SK-N-SH (cell line): ENCODE data around the gene USP36. TPM values are rescaled to one million over a fixed set of nuclear protein-coding genes. Genes with fewer than 3 reads are reported as not detected.

ENCODE experiments used
- CTCF ChIA-PET: fragments of 300-600, 350-600 bp; formaldehyde crosslinking; extraction: SDS; loops from one replicate; lab custom pipeline; 2021; lab: Yijun Ruan, JAX
- POLR2A ChIA-PET: fragments of 350-600 bp; sonication (Branson Sonifier 250); formaldehyde crosslinking; extraction: SDS; loops from one replicate; lab custom pipeline; 2020; ENCODE audit warnings: antibody characterized with exemption, inconsistent platforms; lab: Yijun Ruan, JAX
- DNase-seq: peaks from one replicate; pipeline ENCODE4 v3.0.0; 2012
- H2AFZ ChIP-seq: fragments of 200-600 bp; sonication (generic); 2 replicates; pipeline ENCODE4 v1.8.1; 2016; ENCODE audit warnings: antibody characterized with exemption, mild to moderate bottlenecking, low read depth
- H3F3A ChIP-seq: fragments of 200-600 bp; sonication (generic); replicated peaks from 2 replicates; pipeline ENCODE3; 2016; ENCODE audit warnings: antibody characterized with exemption, mild to moderate bottlenecking; ENCODE audit not compliant: insufficient read depth
- H3K27ac ChIP-seq, 2 experiments: fragments of 200-500 bp in 1 of 2; fragments of 200-600 bp in 1 of 2; sonication (Bioruptor generic) in 1 of 2; sonication (generic), shearing (Covaris generic) in 1 of 2; 2 replicates each; pipeline versions ENCODE4 v1.5.1 to v1.6.1; 2014 to 2016; ENCODE audit warnings: low read depth in 2 of 2, inconsistent platforms in 1 of 2, low read length in 1 of 2, mild to moderate bottlenecking in 1 of 2, mixed read lengths in 1 of 2
- H3K27me3 ChIP-seq: fragments of 200-600 bp; sonication (generic), shearing (Covaris generic); 2 replicates; pipeline ENCODE4 v1.6.1; 2016; ENCODE audit warnings: mixed run types; ENCODE audit not compliant: insufficient read depth
- H3K36me3 ChIP-seq, 2 experiments: fragments of 200-500 bp in 1 of 2; fragments of 200-600 bp in 1 of 2; sonication (Bioruptor generic) in 1 of 2; sonication (generic) in 1 of 2; replicated peaks in 1 of 2; 2 replicates each; pipeline versions ENCODE3 to v1.5.1; 2014 to 2016; ENCODE audit warnings: low read length in 1 of 2, mild to moderate bottlenecking in 1 of 2; ENCODE audit not compliant: insufficient read depth in 2 of 2, control insufficient read depth in 1 of 2
- H3K4me1 ChIP-seq, 2 experiments: fragments of 200-500 bp in 1 of 2; fragments of 200-600 bp in 1 of 2; sonication (Bioruptor generic) in 1 of 2; sonication (generic), shearing (Covaris generic) in 1 of 2; 2 replicates each; pipeline versions ENCODE4 v1.5.1 to v1.6.1; 2014 to 2016; ENCODE audit warnings: low read depth in 1 of 2, low read length in 1 of 2, mixed run types in 1 of 2; ENCODE audit not compliant: insufficient read depth in 2 of 2, control insufficient read depth in 1 of 2
- H3K4me2 ChIP-seq: fragments of 200-600 bp; sonication (generic), shearing (Covaris generic); 2 replicates; pipeline ENCODE4 v1.6.1; 2017; ENCODE audit warnings: mixed run types
- H3K4me3 ChIP-seq, 2 experiments: fragments of 200-500 bp in 1 of 2; fragments of 200-600 bp in 1 of 2; sonication (Bioruptor generic) in 1 of 2; sonication (generic), shearing (Covaris generic) in 1 of 2; 2 replicates each; pipeline versions ENCODE4 v1.5.1 to v1.8.1; 2014 to 2016; ENCODE audit warnings: low read depth in 2 of 2, inconsistent platforms in 1 of 2, low read length in 1 of 2, mild to moderate bottlenecking in 1 of 2, mixed read lengths in 1 of 2, moderate library complexity in 1 of 2
- H3K79me2 ChIP-seq: fragments of 200-600 bp; sonication (generic); 2 replicates; pipeline ENCODE4 v1.8.1; 2017; ENCODE audit warnings: mild to moderate bottlenecking; ENCODE audit not compliant: insufficient read depth
- H3K9ac ChIP-seq: fragments of 200-600 bp; sonication (generic); 2 replicates; pipeline ENCODE4 v1.6.1; 2017; ENCODE audit warnings: mixed run types
- H3K9me2 ChIP-seq: fragments of 200-600 bp; sonication (generic); 2 replicates; pipeline ENCODE4 v1.6.1; 2017; ENCODE audit warnings: mixed run types
- H3K9me3 ChIP-seq: fragments of 200-600 bp; sonication (generic); 2 replicates; pipeline ENCODE4 v1.6.1; 2017; ENCODE audit warnings: mixed run types, mild to moderate bottlenecking, moderate library complexity
- H4K20me1 ChIP-seq: fragments of 200-600 bp; sonication (generic); 2 replicates; pipeline ENCODE4 v1.6.1; 2017; ENCODE audit warnings: mild to moderate bottlenecking, mixed run types; ENCODE audit not compliant: insufficient read depth
- CHD2 ChIP-seq: fragments of 150-350 bp; IDR thresholded peaks from 2 replicates; pipeline ENCODE4 v1.6.1; 2018; ENCODE audit warnings: low read length; ENCODE audit not compliant: partially characterized antibody
- FOXM1 ChIP-seq: IDR thresholded peaks from 2 replicates; pipeline ENCODE4 v1.4.0; 2012; ENCODE audit warnings: low read depth, mild to moderate bottlenecking
- GATA2 ChIP-seq: sonication (generic); formaldehyde crosslinking; IDR thresholded peaks from 2 replicates; pipeline ENCODE4 v1.5.0; 2020; ENCODE audit warnings: mild to moderate bottlenecking, missing genetic modification reagents
- MEF2A ChIP-seq: IDR thresholded peaks from 2 replicates; pipeline ENCODE4 v1.4.0; 2012; ENCODE audit warnings: low read depth, borderline replicate concordance
- SIN3A ChIP-seq: IDR thresholded peaks from 2 replicates; pipeline ENCODE4 v1.6.1; 2012; ENCODE audit warnings: low read depth, mild to moderate bottlenecking, low read length, moderate library complexity, borderline replicate concordance
- YY1 ChIP-seq: IDR thresholded peaks from 2 replicates; pipeline ENCODE4 v1.4.0; 2012; ENCODE audit warnings: low read depth, mild to moderate bottlenecking
- WGBS: methylation state at CpG from one replicate; pipeline ENCODE4 v1.1.6; 2017; ENCODE audit warnings: low lambda C conversion rate; 5-methylcytosine and 5-hydroxymethylcytosine counted together
- polyA plus RNA-seq, 3 experiments: library from polyadenylated mRNA; depleted of rRNA; stranded (reverse); fragments of >200 nt; gene quantifications; 2 replicates each; pipeline ENCODE4 v1.2.3, GENCODE V29; 2012
- TF ChIP-seq, protein P1 (sequence below): fragments of 150-350 bp; IDR thresholded peaks from 2 replicates; pipeline ENCODE4 v1.6.1; 2016; ENCODE audit warnings: mild to moderate bottlenecking, low read depth, low read length
- TF ChIP-seq, protein P2 (sequence below): IDR thresholded peaks from 2 replicates; pipeline ENCODE4; 2012
- TF ChIP-seq, protein P3 (sequence below): IDR thresholded peaks from 2 replicates; pipeline ENCODE4 v1.6.1; 2012; ENCODE audit warnings: mild to moderate bottlenecking, low read depth, low read length, moderate library complexity

The USP36 gene
- polyA plus RNA-seq, 1 of the 3 experiments (the other 2 are of a cell fraction), result 34.6 TPM

DNA sequence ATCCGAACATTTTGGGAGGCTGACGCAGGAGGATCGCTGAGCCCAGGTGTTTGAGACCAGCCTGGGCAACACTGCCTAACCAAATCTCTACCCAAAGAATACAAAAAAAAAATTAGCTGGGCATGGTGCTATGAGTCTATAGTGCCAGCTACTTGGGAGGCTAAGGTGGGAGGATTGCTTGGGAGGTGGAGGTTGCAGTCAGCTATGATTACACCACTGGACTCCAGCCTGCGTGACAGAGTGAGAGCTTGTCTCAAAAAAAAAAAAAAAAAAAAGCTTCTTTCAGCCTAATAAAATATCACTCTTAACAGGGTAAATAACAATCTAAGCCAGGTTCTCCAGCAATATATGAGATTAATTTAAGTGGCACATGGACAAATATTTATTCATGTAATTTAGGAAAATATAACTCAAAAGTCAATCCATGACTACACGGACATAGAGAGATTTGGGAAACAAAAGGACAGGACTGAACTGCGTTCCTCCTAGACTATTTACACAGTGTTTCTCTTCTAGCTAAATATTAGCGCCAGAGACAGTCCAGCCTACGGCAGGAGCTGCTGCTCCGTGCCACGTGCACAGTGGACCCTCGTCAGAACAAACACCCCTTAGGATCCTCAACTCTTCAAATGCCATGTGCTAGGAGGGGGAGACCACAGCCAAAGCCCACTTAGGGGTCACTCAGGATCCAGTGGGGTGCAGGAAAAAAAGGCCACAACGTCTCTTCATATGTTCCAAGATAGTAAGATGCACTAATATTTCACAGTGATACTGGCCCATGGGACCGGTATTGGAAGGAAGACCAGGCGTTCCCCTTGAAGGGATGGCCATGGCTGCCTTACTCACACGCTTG lies 8.7 kb downstream of the USP36 start (continued):
- TF ChIP-seq, protein P1, sequence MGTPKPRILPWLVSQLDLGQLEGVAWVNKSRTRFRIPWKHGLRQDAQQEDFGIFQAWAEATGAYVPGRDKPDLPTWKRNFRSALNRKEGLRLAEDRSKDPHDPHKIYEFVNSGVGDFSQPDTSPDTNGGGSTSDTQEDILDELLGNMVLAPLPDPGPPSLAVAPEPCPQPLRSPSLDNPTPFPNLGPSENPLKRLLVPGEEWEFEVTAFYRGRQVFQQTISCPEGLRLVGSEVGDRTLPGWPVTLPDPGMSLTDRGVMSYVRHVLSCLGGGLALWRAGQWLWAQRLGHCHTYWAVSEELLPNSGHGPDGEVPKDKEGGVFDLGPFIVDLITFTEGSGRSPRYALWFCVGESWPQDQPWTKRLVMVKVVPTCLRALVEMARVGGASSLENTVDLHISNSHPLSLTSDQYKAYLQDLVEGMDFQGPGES, result no peak
- TF ChIP-seq, protein P2, sequence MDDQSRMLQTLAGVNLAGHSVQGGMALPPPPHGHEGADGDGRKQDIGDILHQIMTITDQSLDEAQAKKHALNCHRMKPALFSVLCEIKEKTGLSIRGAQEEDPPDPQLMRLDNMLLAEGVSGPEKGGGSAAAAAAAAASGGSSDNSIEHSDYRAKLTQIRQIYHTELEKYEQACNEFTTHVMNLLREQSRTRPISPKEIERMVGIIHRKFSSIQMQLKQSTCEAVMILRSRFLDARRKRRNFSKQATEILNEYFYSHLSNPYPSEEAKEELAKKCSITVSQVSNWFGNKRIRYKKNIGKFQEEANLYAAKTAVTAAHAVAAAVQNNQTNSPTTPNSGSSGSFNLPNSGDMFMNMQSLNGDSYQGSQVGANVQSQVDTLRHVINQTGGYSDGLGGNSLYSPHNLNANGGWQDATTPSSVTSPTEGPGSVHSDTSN, result no peak
- TF ChIP-seq GATA2 (CRISPR knock-in tag) (no peak), CHD2 (no peak), SIN3A (no peak)
- TF ChIP-seq, all 33 proteins: peak for 0

DNA sequence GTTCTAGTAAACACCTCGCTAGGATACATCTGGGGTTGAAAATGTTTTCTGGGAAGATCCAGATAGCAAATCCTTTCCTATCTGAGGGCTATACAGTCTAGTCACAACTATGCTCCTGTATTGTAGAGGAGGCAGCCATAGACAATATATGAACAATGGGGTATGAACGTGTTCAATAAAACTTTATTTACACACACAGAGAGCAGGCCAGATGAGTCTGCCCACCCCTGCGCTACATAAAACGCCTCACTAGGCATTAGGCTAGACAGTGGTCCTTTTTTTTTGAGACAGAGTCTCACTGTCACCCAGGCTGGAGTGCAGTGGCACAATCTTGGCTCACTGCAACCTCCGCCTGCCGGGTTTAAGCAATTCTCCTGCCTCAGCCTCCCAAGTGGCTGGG lies 11.1 kb downstream of the USP36 start:
- Histone ChIP-seq H3K9ac (no peak overlapping the region), H3K4me1 (no peaks in the 10 kb centered on the region), H3K27me3 (no peaks in the 10 kb centered on the region), H3K9me2 (no peaks in the 10 kb centered on the region), H3F3A (peaks cover 9% of the 10 kb centered on the region), H2AFZ (no peak overlapping the region), H3K79me2 (peaks cover 81% of the 10 kb centered on the region), H3K27ac (no peak overlapping the region), H3K4me3 (no peak overlapping the region), H3K9me3 (no peaks in the 10 kb centered on the region), H3K4me2 (no peak overlapping the region), H4K20me1 (peaks cover 31% of the 10 kb centered on the region), H3K36me3 (peaks cover 70 to 74% of the 10 kb centered on the region in 2 experiments)
- ChIA-PET CTCF (interaction anchor here (1.3 to 2.1 kb wide), 2 partner anchors 30 to 37 kb away, joined by 3 to 4 read pairs; no protein-coding TSS in a partner anchor), POLR2A (no interaction called here)
- WGBS, result 98% methylated on average over 6 of the region's 6 CpGs
- no peak for DNase-seq
- TF ChIP-seq MEF2A (no peak), YY1 (no peak), FOXM1 (no peak)
- TF ChIP-seq, protein P3, sequence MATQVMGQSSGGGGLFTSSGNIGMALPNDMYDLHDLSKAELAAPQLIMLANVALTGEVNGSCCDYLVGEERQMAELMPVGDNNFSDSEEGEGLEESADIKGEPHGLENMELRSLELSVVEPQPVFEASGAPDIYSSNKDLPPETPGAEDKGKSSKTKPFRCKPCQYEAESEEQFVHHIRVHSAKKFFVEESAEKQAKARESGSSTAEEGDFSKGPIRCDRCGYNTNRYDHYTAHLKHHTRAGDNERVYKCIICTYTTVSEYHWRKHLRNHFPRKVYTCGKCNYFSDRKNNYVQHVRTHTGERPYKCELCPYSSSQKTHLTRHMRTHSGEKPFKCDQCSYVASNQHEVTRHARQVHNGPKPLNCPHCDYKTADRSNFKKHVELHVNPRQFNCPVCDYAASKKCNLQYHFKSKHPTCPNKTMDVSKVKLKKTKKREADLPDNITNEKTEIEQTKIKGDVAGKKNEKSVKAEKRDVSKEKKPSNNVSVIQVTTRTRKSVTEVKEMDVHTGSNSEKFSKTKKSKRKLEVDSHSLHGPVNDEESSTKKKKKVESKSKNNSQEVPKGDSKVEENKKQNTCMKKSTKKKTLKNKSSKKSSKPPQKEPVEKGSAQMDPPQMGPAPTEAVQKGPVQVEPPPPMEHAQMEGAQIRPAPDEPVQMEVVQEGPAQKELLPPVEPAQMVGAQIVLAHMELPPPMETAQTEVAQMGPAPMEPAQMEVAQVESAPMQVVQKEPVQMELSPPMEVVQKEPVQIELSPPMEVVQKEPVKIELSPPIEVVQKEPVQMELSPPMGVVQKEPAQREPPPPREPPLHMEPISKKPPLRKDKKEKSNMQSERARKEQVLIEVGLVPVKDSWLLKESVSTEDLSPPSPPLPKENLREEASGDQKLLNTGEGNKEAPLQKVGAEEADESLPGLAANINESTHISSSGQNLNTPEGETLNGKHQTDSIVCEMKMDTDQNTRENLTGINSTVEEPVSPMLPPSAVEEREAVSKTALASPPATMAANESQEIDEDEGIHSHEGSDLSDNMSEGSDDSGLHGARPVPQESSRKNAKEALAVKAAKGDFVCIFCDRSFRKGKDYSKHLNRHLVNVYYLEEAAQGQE, result no peak
